ENCODE data around the gene HMMR. TPM values are rescaled to one million over a fixed set of nuclear protein-coding genes. Genes with fewer than 3 reads are reported as not detected.
"Not testable (repeated sequence)": the region's sequence is repeated elsewhere in the genome, so short reads cannot be mapped to it uniquely, and the experiment has no call there.

Gene HMMR
- polyA plus RNA-seq, 3 donors: 0.19 to 0.21 TPM; not detected in 1

DNA sequence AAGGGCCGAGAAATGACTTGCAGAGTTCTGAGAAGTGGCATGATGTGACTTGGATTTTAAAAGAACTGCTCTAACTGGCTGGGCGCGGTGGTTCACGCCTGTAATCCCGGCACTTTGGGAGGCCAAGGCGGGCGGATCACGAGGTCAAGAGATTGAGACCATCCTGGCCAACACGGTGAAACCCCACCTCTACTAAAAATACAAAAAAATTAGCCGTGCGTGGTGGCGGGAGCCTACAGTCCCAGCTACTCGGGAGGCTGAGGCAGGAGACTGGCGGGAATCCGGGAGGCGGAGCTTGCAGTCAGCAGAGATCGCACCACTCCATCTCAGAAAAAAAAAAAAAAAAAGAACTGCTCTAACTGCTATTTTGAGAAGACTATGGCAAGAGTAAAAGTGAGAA is 5.0 kb upstream of the HMMR start:
- 96 to 98% (median 98%) methylated on average over 17 of the region's 17 CpGs for WGBS, 3 donors

DNA sequence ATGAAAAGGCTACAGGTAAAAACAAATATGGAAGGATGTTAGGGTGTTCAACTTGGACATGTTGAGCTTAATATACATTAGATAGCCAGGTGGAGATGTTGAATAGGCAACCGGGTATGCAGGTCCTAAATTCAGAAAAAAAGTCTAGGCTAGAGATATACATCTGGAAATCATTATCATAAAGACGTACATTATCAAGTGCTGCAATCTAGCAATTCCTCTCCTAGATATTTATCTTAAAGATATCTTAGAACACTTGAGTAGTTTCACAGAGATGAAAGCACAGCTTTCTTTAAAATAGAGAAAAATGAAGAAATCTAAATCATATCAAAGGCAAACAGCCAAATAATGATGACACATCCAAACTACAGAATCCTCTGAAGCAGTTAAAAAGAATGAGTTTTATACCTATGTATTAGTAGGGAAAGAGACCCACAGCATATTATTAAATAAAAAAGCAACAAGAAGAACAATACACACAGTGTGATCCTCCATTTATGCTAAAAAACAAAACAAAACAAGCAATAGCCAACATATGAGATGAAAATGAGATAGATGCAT is 4.3 kb upstream of the HMMR start:
- H3K27ac ChIP-seq (ENCODE audit: low read depth, low read length): no peak overlapping the region
- 84 to 88% (median 84%) methylated on average over 2 of the region's 2 CpGs for whole genome bisulfite sequencing, 3 donors

More for the DNA sequence above, 5.0 kb upstream of the HMMR start:
- not testable (repeated sequence) for H3K27ac ChIP-seq (ENCODE audit: low read depth, low read length)

- WGBS, 3 donors: 95 to 97% (median 96%) methylated on average over 7 of the region's 7 CpGs
- H3K27ac ChIP-seq (ENCODE audit: low read depth, low read length): no peak overlapping the region
Observed at GRCh38 chr5:163456840-163457239, 3.6 kb upstream of the HMMR start.

DNA sequence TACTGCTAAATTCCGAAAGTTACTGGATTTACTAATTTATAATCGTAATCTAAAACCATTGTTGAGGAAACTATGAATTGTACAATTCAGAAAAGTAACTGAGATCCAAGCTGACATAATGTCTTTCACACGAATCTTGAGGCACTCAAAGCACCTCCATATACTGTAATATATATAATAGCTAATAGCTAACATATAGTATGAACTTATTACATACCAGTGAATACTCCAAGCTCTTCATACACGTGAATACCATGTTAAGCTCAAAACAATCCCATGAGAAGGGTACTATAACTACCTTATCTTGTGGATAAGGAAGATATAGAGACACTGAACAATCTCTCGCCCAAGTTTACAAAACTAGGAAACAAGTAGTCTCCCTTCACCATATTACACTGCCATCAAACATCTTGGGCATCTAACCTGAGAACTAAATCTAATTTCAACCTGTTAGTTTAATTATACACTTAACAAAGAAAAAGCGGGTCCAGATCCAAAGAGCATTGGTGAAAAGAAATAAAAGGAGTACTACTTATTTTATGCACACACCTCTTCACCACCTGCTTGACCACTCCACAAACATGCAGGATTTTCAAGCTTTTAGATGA is 1.6 kb upstream of the HMMR start:
- 25 to 49% (median 40%) methylated on average over 6 of the region's 6 CpGs for WGBS, 3 donors
- H3K27ac ChIP-seq (ENCODE audit: low read depth, low read length): no peak overlapping the region

DNA sequence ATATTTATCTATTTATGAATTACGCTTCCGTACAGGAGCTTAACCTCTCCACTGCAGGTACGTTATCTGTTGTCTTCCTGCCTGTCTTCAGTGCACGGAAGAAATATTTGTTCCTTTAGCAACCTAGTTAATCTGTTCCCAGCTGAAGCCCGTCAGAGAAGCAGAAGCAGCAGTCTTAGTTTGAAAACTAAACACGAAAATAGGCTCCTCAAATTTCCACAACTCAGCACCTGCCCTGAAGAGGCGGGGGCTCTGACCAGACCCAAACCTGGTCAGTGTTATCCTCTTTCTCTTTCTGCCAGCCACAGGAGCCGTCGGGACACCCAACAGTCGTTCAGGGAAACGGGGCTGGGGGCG is 992 bp upstream of the HMMR start:
- H3K27ac ChIP-seq (ENCODE audit: low read depth, low read length): peak overlapping the region; percentile 88
- WGBS, 3 donors: 0% methylated on average over 12 of the region's 12 CpGs

GRCh38 chr5:163459819-163460561 is 442 bp upstream of the HMMR start, which contains the start of gene NUDCD2:
NUDCD2 (minus strand) TSS chr5:163460102; CDS start chr5:163460050, 52 bp downstream.
- H3K27ac ChIP-seq (ENCODE audit: low read depth, low read length): peak within 1 kb of the TSS; percentile 88
- 0% methylated on average over 59 of the region's 59 CpGs for WGBS, 3 donors

- no peak overlapping the region for H3K27ac ChIP-seq (ENCODE audit: low read depth, low read length)
Observed at GRCh38 chr5:163463063-163463435, 2.6 kb downstream of the HMMR start.

DNA sequence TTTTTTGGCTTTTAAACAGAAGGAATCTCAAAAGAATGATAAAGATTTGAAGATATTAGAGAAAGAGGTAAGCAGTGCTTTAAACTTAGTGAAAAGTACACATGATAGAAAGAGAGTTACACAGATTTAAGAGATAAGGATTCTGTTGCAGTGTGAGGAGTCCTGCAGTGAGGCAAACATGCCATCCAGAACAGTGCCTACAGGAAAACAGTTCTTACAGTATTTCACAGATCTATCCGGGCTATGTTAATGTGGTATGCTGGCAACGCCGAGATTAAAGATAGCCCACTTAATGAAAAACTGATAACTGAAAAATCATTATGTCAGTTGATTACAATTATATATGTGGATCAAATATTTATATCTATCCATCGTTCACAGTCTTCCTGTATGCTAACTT is 7.2 kb downstream of the HMMR start:
- H3K27ac ChIP-seq (ENCODE audit: low read depth, low read length): no peak overlapping the region
- 82 to 85% (median 83%) methylated on average over 4 of the region's 4 CpGs for WGBS, 3 donors

DNA sequence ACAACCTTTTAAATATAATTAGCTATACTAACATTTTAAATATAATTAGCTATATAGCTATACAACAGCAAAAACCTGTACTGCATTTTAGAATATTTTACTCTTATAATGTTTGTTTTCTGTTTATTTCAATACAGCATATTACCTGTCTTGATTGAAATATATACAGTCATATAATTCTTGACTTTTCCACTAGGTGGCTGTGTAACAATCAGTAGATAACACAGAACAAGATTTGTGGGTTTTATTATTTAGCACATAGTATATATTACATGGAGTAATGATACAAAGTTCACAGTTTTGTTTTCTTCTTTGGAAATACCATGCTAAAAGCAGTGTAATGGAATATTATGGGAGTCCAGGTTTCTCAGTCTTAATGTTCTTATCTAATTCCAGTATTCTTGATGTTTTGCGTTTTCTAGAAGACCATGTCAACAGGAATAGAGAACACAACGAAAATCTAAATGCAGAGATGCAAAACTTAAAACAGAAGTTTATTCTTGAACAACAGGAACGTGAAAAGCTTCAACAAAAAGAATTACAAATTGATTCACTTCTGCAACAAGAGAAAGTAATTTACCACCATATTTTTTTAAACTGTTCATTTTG is 13.3 kb downstream of the HMMR start:
- H3K27ac ChIP-seq (ENCODE audit: low read depth, low read length): no peak overlapping the region
- 95 to 96% (median 96%) methylated on average over 3 of the region's 3 CpGs for WGBS, 3 donors

DNA sequence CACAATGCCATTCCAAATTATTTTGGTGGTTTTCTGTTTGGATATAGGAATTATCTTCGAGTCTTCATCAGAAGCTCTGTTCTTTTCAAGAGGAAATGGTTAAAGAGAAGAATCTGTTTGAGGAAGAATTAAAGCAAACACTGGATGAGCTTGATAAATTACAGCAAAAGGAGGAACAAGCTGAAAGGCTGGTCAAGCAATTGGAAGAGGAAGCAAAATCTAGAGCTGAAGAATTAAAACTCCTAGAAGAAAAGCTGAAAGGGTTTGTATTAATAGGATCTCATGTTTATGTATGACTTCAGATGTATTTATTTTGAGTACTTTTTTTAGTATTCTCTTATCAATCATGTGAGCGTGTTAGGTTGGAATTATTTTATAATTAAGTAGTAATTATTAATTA is 15.0 kb downstream of the HMMR start:
- H3K27ac ChIP-seq (ENCODE audit: low read depth, low read length): no peak overlapping the region
- WGBS, 3 donors: 81 to 87% (median 86%) methylated on average over 2 of the region's 2 CpGs

DNA sequence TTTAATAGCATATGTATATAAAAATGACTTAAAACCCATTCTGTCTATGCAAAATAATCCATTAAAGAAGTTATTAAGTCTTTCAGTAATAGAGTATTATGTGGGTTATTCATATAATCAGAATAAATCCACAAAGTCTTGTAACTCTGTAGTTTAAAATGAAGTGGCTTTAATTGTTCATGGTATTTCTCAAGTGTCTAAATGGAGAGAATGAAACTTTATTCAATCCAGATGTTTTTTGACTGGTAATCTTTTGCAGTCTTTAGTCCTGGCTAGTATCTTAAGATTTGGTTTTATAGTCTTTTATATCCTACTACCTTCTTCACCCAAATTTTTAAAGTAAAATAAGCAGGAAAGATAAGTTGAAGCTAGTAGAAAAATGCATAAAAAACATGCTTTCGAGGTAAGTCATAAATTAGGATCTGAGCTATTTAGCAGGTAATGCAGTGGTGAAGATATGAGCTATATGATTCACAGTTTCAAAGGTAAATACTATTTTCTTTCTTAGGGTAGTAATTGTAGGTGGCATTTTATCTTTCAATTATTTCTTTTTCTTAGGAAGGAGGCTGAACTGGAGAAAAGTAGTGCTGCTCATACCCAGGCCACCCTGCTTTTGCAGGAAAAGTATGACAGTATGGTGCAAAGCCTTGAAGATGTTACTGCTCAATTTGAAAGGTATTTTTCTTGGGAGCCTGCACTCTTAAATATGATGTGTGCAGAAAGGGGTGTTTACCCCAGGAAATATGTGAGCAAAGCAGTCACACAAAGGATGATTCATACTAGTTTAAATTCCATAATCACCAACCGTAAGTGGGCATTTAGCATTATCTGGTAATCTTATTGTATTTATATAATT is 17.9 kb downstream of the HMMR start:
- no peak overlapping the region for H3K27ac ChIP-seq (ENCODE audit: low read depth, low read length)
- 94 to 95% (median 94%) methylated on average over 2 of the region's 2 CpGs for WGBS, 3 donors

DNA sequence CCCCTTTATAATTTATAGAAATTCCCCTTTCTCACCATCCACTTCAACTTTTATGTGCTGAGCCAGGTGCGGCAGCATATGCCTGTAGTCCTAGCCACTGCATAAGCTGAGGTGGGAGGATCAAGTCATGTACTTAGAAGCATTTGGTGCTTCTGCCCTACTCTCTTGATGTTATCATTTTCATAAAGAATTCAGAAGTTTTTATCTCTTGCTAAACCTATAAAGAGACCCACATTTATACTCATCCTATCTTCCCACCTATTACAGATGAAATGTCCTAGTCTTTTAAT is 18.5 kb downstream of the HMMR start:
- 95 to 100% (median 100%) methylated on average over 1 of the region's 1 CpG for WGBS, 3 donors
- no peak overlapping the region for H3K27ac ChIP-seq (ENCODE audit: low read depth, low read length)

- 87 to 93% (median 87%) methylated on average over 6 of the region's 6 CpGs for WGBS, 3 donors
- no peak overlapping the region for H3K27ac ChIP-seq (ENCODE audit: low read depth, low read length)
Observed at GRCh38 chr5:163489055-163489744, 28.8 kb downstream of the HMMR start.

GRCh38 chr5:163489745-163490075 is 29.3 kb downstream of the HMMR start:
- no peak overlapping the region for H3K27ac ChIP-seq (ENCODE audit: low read depth, low read length)
- WGBS, 3 donors: 90 to 98% (median 91%) methylated on average over 3 of the region's 3 CpGs

GRCh38 chr5:163496286-163496685 is 35.9 kb downstream of the HMMR start:
- H3K27ac ChIP-seq (ENCODE audit: low read depth, low read length): no peak overlapping the region
- 97 to 100% (median 97%) methylated on average over 1 of the region's 1 CpG for WGBS, 3 donors

DNA sequence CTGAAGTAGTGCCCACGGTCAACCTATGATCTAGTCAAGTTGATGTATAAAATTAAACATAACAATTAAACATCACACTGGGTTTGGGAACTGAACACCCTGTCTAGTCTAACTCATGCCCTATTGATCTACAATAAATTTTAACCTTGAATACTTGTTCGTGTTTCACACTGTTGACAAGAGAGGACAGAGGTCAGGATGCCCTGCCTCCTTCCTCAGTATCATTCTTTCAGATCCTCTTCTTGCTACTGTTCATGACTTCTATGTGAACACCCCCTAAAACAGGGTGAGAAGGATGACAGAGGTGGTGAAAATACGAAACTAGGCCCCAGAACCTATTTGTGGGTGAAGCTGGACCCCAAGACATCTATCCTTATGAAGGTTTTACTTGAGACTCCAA is 36.9 kb downstream of the HMMR start:
- no peak overlapping the region for H3K27ac ChIP-seq (ENCODE audit: low read depth, low read length)
- 67 to 89% (median 88%) methylated on average over 3 of the region's 3 CpGs for WGBS, 3 donors

DNA sequence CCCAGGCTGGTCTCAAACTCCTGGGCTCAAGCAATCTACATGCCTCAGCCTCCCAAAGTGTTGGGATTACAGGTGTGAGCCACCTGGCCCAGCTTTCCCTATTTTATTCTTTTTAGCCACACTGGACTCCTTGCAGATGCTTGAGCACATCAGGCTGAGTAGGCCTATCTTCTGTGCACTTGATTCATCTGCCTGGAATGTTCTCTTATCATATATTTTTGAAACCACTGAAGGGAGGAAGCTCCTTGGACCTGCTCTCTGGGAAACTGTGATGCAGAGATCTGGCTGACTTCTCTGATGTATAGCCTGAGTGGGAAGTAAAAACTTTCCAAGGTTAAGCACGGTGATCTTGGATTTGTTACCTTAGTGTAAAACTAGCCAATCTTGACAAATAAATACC is 38.5 kb downstream of the HMMR start:
- H3K27ac ChIP-seq (ENCODE audit: low read depth, low read length): no peak overlapping the region
- 70 to 91% (median 81%) methylated on average over 1 of the region's 1 CpG for WGBS, 3 donors

DNA sequence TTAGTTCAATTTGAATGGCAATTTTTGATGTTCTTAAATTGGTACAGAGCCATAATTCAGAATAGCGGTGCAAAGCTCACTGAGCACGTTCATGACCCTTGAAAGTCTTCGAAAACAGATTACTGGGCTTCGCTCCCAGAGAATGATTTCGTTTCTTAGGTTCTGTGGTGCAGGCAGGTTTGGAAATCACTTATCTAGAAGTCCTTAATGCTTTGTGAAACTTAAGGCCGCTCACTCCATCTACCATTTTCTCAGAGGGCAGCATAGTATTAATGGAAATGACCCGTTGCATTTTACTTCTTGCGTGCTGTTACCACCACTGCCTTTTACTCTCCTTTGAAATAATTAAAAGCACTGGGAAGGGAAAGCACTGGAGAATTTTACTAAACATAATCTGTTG is 42.1 kb downstream of the HMMR start:
- WGBS, 3 donors: 55 to 68% (median 56%) methylated on average over 8 of the region's 8 CpGs
- no peak overlapping the region for H3K27ac ChIP-seq (ENCODE audit: low read depth, low read length)
